HG03571 (cell line): ENCODE data around the gene BORCS8.
"Not testable (repeated sequence)": the region's sequence is repeated elsewhere in the genome, so short reads cannot be mapped to it uniquely, and the experiment has no call there.

Source experiments
- ATAC-seq: cut with Tn5 transposase; IDR thresholded peaks from one replicate; pipeline ENCODE4 v1.9.1; 2021; ENCODE audit not compliant: unreplicated experiment

Gene BORCS8

GRCh38 chr19:19192078-19192882, at the start of gene BORCS8, which contains the start of gene RFXANK:
TSS of gene BORCS8 (minus strand) at chr19:19192152. CDS start at chr19:19192117, 35 bp downstream.
TSS of gene RFXANK (plus strand) at chr19:19192258. CDS start at chr19:19193947, 1,689 bp downstream.
- ATAC-seq = peak; percentile 76

- ATAC-seq = no peak
These were observed 48.5 kb upstream of the BORCS8 start for GRCh38 chr19:19240476-19240875.

GRCh38 chr19:19239675-19240074, 47.7 kb upstream of the BORCS8 start:
- ATAC-seq = no peak

- ATAC-seq = no peak
These were observed 46.4 kb upstream of the BORCS8 start for GRCh38 chr19:19238126-19238894.

- ATAC-seq = no peak
These were observed 44.2 kb upstream of the BORCS8 start for GRCh38 chr19:19236173-19236572.

- ATAC-seq = no peak
These were observed 42.4 kb upstream of the BORCS8 start for GRCh38 chr19:19234220-19234816.

GRCh38 chr19:19232261-19232721, 40.3 kb upstream of the BORCS8 start:
- ATAC-seq = no peak

- ATAC-seq = no peak
These were observed 39.0 kb upstream of the BORCS8 start for GRCh38 chr19:19230999-19231398.

GRCh38 chr19:19229701-19230100, 37.7 kb upstream of the BORCS8 start:
- no peak for ATAC-seq

GRCh38 chr19:19227217-19227616, 35.3 kb upstream of the BORCS8 start:
- ATAC-seq = no peak

- ATAC-seq = no peak
These were observed 34.7 kb upstream of the BORCS8 start for GRCh38 chr19:19226663-19227062.

GRCh38 chr19:19226204-19226603, 34.3 kb upstream of the BORCS8 start:
- no peak for ATAC-seq

GRCh38 chr19:19224852-19225494, 33.0 kb upstream of the BORCS8 start:
- ATAC-seq = no peak

- no peak for ATAC-seq
These were observed 32.3 kb upstream of the BORCS8 start for GRCh38 chr19:19224150-19224851.

- ATAC-seq = no peak
These were observed 31.7 kb upstream of the BORCS8 start for GRCh38 chr19:19223636-19224035.

- no peak for ATAC-seq
These were observed 31.1 kb upstream of the BORCS8 start for GRCh38 chr19:19223060-19223459.

GRCh38 chr19:19221000-19221399, 29.0 kb upstream of the BORCS8 start:
- not testable (repeated sequence) for ATAC-seq

GRCh38 chr19:19218911-19219310, 27.0 kb upstream of the BORCS8 start:
- ATAC-seq = no peak

GRCh38 chr19:19217099-19217498, 25.1 kb upstream of the BORCS8 start:
- ATAC-seq = no peak

GRCh38 chr19:19215792-19216191, 23.8 kb upstream of the BORCS8 start:
- no peak for ATAC-seq
